ENCODE results near the gene ALS2.

The ALS2 gene

DNA sequence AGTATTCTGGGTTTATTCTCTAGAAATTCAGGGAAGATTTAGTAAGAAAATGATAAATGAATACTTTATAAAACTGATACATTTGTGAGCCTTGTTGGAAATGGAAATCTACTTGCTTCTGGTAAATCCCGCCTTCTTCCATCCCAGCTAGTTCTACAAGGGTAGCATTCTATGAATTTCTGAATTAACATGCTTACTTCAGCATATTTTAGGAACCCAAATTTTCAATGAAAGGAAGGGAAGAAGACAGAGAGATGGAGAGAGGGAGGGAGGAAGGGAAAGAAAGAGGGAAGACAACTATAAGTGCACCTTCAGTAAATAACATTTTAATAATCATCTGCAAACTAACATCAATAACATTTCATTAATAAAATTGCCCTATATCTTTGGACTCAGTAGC lies 110.9 kb downstream of the ALS2 start:
- Mint-ChIP-seq H3K27me3 (ENCODE audit: low read depth) (peaks cover 6% of the 10 kb centered on the region), H3K9me3 (no peaks in the 10 kb centered on the region), H3K36me3 (ENCODE audit: low read depth) (no peaks in the 10 kb centered on the region), H3K4me1 (no peaks in the 10 kb centered on the region), H3K4me3 (no peak overlapping the region), H3K27ac (no peak overlapping the region)
- TF ChIP-seq, protein P1, sequence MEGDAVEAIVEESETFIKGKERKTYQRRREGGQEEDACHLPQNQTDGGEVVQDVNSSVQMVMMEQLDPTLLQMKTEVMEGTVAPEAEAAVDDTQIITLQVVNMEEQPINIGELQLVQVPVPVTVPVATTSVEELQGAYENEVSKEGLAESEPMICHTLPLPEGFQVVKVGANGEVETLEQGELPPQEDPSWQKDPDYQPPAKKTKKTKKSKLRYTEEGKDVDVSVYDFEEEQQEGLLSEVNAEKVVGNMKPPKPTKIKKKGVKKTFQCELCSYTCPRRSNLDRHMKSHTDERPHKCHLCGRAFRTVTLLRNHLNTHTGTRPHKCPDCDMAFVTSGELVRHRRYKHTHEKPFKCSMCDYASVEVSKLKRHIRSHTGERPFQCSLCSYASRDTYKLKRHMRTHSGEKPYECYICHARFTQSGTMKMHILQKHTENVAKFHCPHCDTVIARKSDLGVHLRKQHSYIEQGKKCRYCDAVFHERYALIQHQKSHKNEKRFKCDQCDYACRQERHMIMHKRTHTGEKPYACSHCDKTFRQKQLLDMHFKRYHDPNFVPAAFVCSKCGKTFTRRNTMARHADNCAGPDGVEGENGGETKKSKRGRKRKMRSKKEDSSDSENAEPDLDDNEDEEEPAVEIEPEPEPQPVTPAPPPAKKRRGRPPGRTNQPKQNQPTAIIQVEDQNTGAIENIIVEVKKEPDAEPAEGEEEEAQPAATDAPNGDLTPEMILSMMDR (IDR thresholded peaks at IDR 0.05; ENCODE audit: unreplicated experiment in 3 of 3), result no peak

GRCh38 chr2:201668402-201668910 lies 112.3 kb downstream of the ALS2 start:
- H3K4me1 Mint-ChIP-seq, result no peaks in the 10 kb centered on the region
- H3K4me3 Mint-ChIP-seq, result no peak overlapping the region
- H3K9me3 Mint-ChIP-seq, result no peaks in the 10 kb centered on the region

DNA sequence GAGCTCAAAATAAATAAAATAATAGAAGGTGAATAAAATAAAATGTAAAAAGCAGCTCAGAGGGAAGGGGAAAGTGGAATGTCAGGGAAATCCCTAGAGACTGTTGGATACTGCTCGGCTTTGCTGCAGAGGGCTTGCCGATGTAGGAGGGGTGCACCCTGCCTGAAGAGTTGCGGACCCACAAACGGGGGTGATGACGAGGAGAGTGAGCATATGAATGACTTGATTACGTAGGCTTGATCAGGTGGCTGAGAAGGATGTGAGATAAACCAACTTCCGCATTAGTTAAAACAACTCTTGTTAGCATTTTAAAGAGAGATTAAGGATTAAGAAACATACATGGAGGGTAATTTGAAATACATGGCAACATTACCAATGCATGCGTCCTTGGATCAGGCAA lies 116.4 kb downstream of the ALS2 start:
- Mint-ChIP-seq H3K36me3 (ENCODE audit: low read depth) (no peaks in the 10 kb centered on the region), H3K27me3 (ENCODE audit: low read depth) (no peaks in the 10 kb centered on the region)

More at GRCh38 chr2:201668402-201668910, 112.3 kb downstream of the ALS2 start:
- Mint-ChIP-seq H3K27me3 (ENCODE audit: low read depth) (no peaks in the 10 kb centered on the region), H3K27ac (no peak overlapping the region), H3K36me3 (ENCODE audit: low read depth) (no peaks in the 10 kb centered on the region)
- TF ChIP-seq, protein P1 (IDR thresholded peaks at IDR 0.05; ENCODE audit: unreplicated experiment in 3 of 3), result no peak

DNA sequence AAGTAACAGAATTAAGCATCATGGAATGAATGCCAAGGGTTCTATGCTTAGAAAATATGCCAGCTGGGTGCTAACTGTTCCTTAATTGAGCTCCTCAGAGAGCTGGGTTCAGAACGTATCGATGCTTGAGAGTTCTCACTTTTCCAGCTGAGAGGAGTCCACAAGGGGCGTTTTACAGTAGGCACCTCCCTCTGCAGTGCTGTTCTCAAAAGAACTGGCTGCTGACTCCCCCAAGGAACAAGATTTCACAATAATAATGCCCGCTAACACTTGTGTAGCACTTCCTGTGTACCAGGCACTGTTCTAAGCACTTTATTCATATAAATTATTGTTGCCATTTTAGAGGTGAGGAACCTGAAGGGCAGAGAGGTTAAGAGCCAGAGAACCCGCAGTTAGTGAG lies 119.4 kb downstream of the ALS2 start:
- Mint-ChIP-seq H3K4me3 (no peak overlapping the region), H3K36me3 (ENCODE audit: low read depth) (no peaks in the 10 kb centered on the region), H3K9me3 (no peaks in the 10 kb centered on the region), H3K4me1 (no peaks in the 10 kb centered on the region), H3K27ac (no peak overlapping the region), H3K27me3 (ENCODE audit: low read depth) (no peaks in the 10 kb centered on the region)
- TF ChIP-seq, protein P1 (IDR thresholded peaks at IDR 0.05; ENCODE audit: unreplicated experiment in 3 of 3), result no peak

More for the DNA sequence above, 116.4 kb downstream of the ALS2 start:
- Mint-ChIP-seq H3K27ac (no peak overlapping the region), H3K4me3 (no peak overlapping the region), H3K4me1 (no peaks in the 10 kb centered on the region), H3K9me3 (no peaks in the 10 kb centered on the region)
- TF ChIP-seq, protein P1 (IDR thresholded peaks at IDR 0.05; ENCODE audit: unreplicated experiment in 3 of 3), result no peak

- Mint-ChIP-seq H3K36me3 (ENCODE audit: low read depth) (no peaks in the 10 kb centered on the region), H3K27me3 (ENCODE audit: low read depth) (no peaks in the 10 kb centered on the region), H3K9me3 (no peaks in the 10 kb centered on the region), H3K4me1 (no peaks in the 10 kb centered on the region), H3K27ac (no peak overlapping the region), H3K4me3 (no peak overlapping the region)
- TF ChIP-seq, protein P1 (IDR thresholded peaks at IDR 0.05; ENCODE audit: unreplicated experiment in 3 of 3), result no peak
Measured at GRCh38 chr2:201660293-201660895, 120.3 kb downstream of the ALS2 start.

DNA sequence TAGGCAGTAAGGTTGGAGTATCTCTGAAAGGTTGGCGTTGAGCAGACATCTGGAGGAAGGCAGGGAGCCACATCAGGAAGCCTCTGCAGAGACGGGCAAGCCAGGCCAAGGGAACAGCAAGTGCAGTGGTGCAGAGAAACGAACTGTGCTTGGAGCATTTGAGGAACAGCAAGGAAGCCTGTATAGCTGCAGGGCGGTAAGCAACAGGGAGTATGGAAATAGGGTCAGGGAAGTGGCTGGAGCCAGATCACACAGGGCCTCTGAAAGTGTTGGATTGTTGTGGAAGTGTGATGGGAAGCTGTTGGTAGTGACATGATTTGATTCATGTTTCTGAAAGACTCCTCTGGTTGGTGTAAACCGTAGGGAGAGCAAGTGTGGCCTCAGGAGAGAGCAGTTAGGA lies 124.0 kb downstream of the ALS2 start:
- TF ChIP-seq, protein P1 (IDR thresholded peaks at IDR 0.05; ENCODE audit: unreplicated experiment in 3 of 3), result no peak
- no peaks in the 10 kb centered on the region for H3K9me3 Mint-ChIP-seq
- no peak overlapping the region for H3K27ac Mint-ChIP-seq
- H3K4me1 Mint-ChIP-seq, result no peaks in the 10 kb centered on the region
- no peaks in the 10 kb centered on the region for H3K36me3 Mint-ChIP-seq (ENCODE audit: low read depth)
- H3K27me3 Mint-ChIP-seq (ENCODE audit: low read depth), result peaks cover 6% of the 10 kb centered on the region
- no peak overlapping the region for H3K4me3 Mint-ChIP-seq
